GM23338 (cell line): ENCODE results near the gene SORBS1.

Experiments used
- CREB1 ChIP-seq: fragments of 250-450 bp; sonication (Bioruptor Pico); IDR thresholded peaks from 2 replicates; pipeline ENCODE4 v1.5.0; 2020; ENCODE audit warnings: low read depth, mild to moderate bottlenecking, moderate library complexity
- CTCF ChIP-seq, 2 experiments: fragments of 200-600 bp in 1 of 2; sonication (generic) in 1 of 2; conservative IDR thresholded peaks; 2 replicates each; pipeline versions ENCODE4 v1.5.1 to v1.6.1; 2016 to 2017; ENCODE audit warnings: antibody characterized with exemption in 2 of 2, low read depth in 2 of 2, mild to moderate bottlenecking in 2 of 2, moderate library complexity in 1 of 2
- ETS1 ChIP-seq: IDR thresholded peaks from 2 replicates; pipeline ENCODE4 v1.6.1; 2016; ENCODE audit warnings: antibody characterized with exemption
- EZH2 ChIP-seq: fragments of 200-600 bp; sonication (generic); IDR thresholded peaks from one replicate; pipeline ENCODE4 v1.8.0; 2017; ENCODE audit warnings: antibody characterized with exemption, mild to moderate bottlenecking, low read depth; ENCODE audit not compliant: unreplicated experiment
- EZH2phosphoT487 ChIP-seq: fragments of 200-600 bp; sonication (generic); IDR thresholded peaks from one replicate; pipeline ENCODE4 v1.8.1; 2018; ENCODE audit warnings: antibody characterized with exemption; ENCODE audit not compliant: unreplicated experiment
- JUNB ChIP-seq: IDR thresholded peaks from one replicate; pipeline ENCODE4 v1.6.1; 2016; ENCODE audit warnings: antibody characterized with exemption; ENCODE audit not compliant: unreplicated experiment
- NANOG ChIP-seq: IDR thresholded peaks from 2 replicates; pipeline ENCODE4 v1.6.1; 2016; ENCODE audit warnings: antibody characterized with exemption, borderline replicate concordance
- POLR2AphosphoS5 ChIP-seq: IDR thresholded peaks from 2 replicates; pipeline ENCODE4 v1.6.1; 2016; ENCODE audit warnings: antibody characterized with exemption, low read depth
- REST ChIP-seq: IDR thresholded peaks from one replicate; pipeline ENCODE4 v1.6.1; 2018; ENCODE audit warnings: antibody characterized with exemption; ENCODE audit not compliant: unreplicated experiment
- STAT1 ChIP-seq: IDR thresholded peaks from one replicate; pipeline ENCODE4 v1.6.1; 2016; ENCODE audit warnings: antibody characterized with exemption; ENCODE audit not compliant: unreplicated experiment
- ZNF114 ChIP-seq: fragments of 250-450 bp; sonication (Bioruptor Pico); IDR thresholded peaks from 2 replicates; pipeline ENCODE4 v1.5.0; 2020; ENCODE audit warnings: mild to moderate bottlenecking, moderate library complexity
- ZNF331 ChIP-seq: fragments of 250-450 bp; sonication (Bioruptor Pico); IDR thresholded peaks from 2 replicates; pipeline ENCODE4 v1.5.0; 2020; ENCODE audit warnings: low read depth, mild to moderate bottlenecking, moderate library complexity
- TF ChIP-seq, protein P1 (sequence below): fragments of 250-450 bp; sonication (Bioruptor Pico); IDR thresholded peaks from 2 replicates; pipeline ENCODE4 v1.5.0; 2020; ENCODE audit warnings: mild to moderate bottlenecking, moderate library complexity

- TF ChIP-seq CTCF (conservative IDR thresholded peaks at IDR 0.05; ENCODE audit: low read depth in 2 of 2) (no peak), EZH2 (no peak), REST (no peak), POLR2AphosphoS5 (no peak), ETS1 (no peak), JUNB (no peak), EZH2phosphoT487 (no peak), CREB1 (no peak), ZNF331 (CRISPR knock-in tag) (no peak), STAT1 (no peak), NANOG (no peak), ZNF114 (CRISPR knock-in tag) (no peak)
- TF ChIP-seq, protein P1, sequence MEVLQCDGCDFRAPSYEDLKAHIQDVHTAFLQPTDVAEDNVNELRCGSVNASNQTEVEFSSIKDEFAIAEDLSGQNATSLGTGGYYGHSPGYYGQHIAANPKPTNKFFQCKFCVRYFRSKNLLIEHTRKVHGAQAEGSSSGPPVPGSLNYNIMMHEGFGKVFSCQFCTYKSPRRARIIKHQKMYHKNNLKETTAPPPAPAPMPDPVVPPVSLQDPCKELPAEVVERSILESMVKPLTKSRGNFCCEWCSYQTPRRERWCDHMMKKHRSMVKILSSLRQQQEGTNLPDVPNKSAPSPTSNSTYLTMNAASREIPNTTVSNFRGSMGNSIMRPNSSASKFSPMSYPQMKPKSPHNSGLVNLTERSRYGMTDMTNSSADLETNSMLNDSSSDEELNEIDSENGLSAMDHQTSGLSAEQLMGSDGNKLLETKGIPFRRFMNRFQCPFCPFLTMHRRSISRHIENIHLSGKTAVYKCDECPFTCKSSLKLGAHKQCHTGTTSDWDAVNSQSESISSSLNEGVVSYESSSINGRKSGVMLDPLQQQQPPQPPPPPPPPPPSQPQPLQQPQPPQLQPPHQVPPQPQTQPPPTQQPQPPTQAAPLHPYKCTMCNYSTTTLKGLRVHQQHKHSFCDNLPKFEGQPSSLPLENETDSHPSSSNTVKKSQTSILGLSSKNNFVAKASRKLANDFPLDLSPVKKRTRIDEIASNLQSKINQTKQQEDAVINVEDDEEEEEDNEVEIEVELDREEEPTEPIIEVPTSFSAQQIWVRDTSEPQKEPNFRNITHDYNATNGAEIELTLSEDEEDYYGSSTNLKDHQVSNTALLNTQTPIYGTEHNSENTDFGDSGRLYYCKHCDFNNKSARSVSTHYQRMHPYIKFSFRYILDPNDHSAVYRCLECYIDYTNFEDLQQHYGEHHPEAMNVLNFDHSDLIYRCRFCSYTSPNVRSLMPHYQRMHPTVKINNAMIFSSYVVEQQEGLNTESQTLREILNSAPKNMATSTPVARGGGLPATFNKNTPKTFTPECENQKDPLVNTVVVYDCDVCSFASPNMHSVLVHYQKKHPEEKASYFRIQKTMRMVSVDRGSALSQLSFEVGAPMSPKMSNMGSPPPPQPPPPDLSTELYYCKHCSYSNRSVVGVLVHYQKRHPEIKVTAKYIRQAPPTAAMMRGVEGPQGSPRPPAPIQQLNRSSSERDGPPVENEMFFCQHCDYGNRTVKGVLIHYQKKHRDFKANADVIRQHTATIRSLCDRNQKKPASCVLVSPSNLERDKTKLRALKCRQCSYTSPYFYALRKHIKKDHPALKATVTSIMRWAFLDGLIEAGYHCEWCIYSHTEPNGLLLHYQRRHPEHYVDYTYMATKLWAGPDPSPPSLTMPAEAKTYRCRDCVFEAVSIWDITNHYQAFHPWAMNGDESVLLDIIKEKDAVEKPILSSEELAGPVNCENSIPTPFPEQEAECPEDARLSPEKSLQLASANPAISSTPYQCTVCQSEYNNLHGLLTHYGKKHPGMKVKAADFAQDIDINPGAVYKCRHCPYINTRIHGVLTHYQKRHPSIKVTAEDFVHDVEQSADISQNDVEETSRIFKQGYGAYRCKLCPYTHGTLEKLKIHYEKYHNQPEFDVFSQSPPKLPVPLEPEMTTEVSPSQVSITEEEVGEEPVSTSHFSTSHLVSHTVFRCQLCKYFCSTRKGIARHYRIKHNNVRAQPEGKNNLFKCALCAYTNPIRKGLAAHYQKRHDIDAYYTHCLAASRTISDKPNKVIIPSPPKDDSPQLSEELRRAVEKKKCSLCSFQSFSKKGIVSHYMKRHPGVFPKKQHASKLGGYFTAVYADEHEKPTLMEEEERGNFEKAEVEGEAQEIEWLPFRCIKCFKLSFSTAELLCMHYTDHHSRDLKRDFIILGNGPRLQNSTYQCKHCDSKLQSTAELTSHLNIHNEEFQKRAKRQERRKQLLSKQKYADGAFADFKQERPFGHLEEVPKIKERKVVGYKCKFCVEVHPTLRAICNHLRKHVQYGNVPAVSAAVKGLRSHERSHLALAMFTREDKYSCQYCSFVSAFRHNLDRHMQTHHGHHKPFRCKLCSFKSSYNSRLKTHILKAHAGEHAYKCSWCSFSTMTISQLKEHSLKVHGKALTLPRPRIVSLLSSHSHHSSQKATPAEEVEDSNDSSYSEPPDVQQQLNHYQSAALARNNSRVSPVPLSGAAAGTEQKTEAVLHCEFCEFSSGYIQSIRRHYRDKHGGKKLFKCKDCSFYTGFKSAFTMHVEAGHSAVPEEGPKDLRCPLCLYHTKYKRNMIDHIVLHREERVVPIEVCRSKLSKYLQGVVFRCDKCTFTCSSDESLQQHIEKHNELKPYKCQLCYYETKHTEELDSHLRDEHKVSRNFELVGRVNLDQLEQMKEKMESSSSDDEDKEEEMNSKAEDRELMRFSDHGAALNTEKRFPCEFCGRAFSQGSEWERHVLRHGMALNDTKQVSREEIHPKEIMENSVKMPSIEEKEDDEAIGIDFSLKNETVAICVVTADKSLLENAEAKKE (CRISPR knock-in tag), result no peak
These were observed 48.1 kb downstream of the SORBS1 start for GRCh38 chr10:95513008-95513589.
